Glutamatergic neuron (in vitro differentiated cells): ENCODE results near the gene TTC29. TPM values are rescaled to one million over a fixed set of nuclear protein-coding genes. Genes with fewer than 3 reads are reported as not detected.

Experiments
- DNase-seq: peaks from one replicate; pipeline ENCODE4 v3.0.0; 2022
- H3K27ac Mint-ChIP-seq: one replicate; pipeline ENCODE4 v1.8.0; 2020; ENCODE audit warnings: mild to moderate bottlenecking, mixed read lengths, inconsistent platforms; ENCODE audit not compliant: unreplicated experiment
- H3K27me3 Mint-ChIP-seq: one replicate; pipeline ENCODE4 v1.8.0; 2020; ENCODE audit warnings: mild to moderate bottlenecking, moderate library complexity, mixed read lengths, inconsistent platforms; ENCODE audit not compliant: unreplicated experiment
- H3K36me3 Mint-ChIP-seq: one replicate; pipeline ENCODE4 v1.8.0; 2020; ENCODE audit warnings: mild to moderate bottlenecking, mixed read lengths, inconsistent platforms; ENCODE audit not compliant: unreplicated experiment
- H3K4me1 Mint-ChIP-seq: one replicate; pipeline ENCODE4 v1.8.0; 2020; ENCODE audit warnings: mild to moderate bottlenecking, low read depth, mixed read lengths, inconsistent platforms; ENCODE audit not compliant: unreplicated experiment
- H3K4me3 Mint-ChIP-seq: one replicate; pipeline ENCODE4 v1.8.0; 2020; ENCODE audit warnings: mild to moderate bottlenecking, mixed read lengths, inconsistent platforms; ENCODE audit not compliant: unreplicated experiment
- H3K9me3 Mint-ChIP-seq: one replicate; pipeline ENCODE4 v1.8.0; 2020; ENCODE audit warnings: mild to moderate bottlenecking, moderate library complexity, mixed read lengths, inconsistent platforms; ENCODE audit not compliant: unreplicated experiment
- CTCF ChIP-seq: fragments of 200-600 bp; sonication (generic); IDR thresholded peaks from one replicate; pipeline ENCODE4 v1.5.0; 2021; ENCODE audit not compliant: partially characterized antibody, unreplicated experiment
- total RNA-seq: library from RNA; stranded (reverse); fragmentation: NEBNext Ultra II Directional; extraction: Animal tissue kit (Norgen Biotek cat#: 25700); gene quantifications from one replicate; pipeline ENCODE4 v1.2.1, GENCODE V29; 2021; ENCODE audit not compliant: unreplicated experiment

TTC29 gene
- total RNA-seq, 1 donor from 2014 or later = 0.44 TPM

GRCh38 chr4:146787731-146788130, 157.9 kb downstream of the TTC29 start:
- peak; percentile 13 for DNase-seq
- Mint-ChIP-seq H3K9me3 (peaks cover 2% of the 10 kb centered on the region), H3K36me3 (no peaks in the 10 kb centered on the region), H3K27ac (peak overlapping the region; percentile 65), H3K4me1 (peaks cover 17% of the 10 kb centered on the region), H3K27me3 (no peaks in the 10 kb centered on the region), H3K4me3 (no peak overlapping the region)
- TF ChIP-seq CTCF = no peak

GRCh38 chr4:146776691-146777090, 169.0 kb downstream of the TTC29 start:
- Mint-ChIP-seq H3K27ac (no peak overlapping the region), H3K27me3 (peaks cover 4% of the 10 kb centered on the region), H3K4me3 (no peak overlapping the region), H3K9me3 (no peaks in the 10 kb centered on the region), H3K36me3 (peaks cover 5% of the 10 kb centered on the region), H3K4me1 (no peaks in the 10 kb centered on the region)
- no peak for TF ChIP-seq CTCF
- DNase-seq = no peak

- Mint-ChIP-seq H3K27ac (no peak overlapping the region), H3K36me3 (peaks cover 4% of the 10 kb centered on the region), H3K4me1 (no peaks in the 10 kb centered on the region), H3K4me3 (no peak overlapping the region), H3K9me3 (peaks cover 2% of the 10 kb centered on the region), H3K27me3 (no peaks in the 10 kb centered on the region)
- no peak for DNase-seq
- TF ChIP-seq CTCF = no peak
Measured at GRCh38 chr4:146763560-146763959, 182.1 kb downstream of the TTC29 start.

GRCh38 chr4:146762016-146762415, 183.6 kb downstream of the TTC29 start:
- Mint-ChIP-seq H3K4me3 (no peak overlapping the region), H3K36me3 (peaks cover 4% of the 10 kb centered on the region), H3K27me3 (no peaks in the 10 kb centered on the region), H3K4me1 (no peaks in the 10 kb centered on the region), H3K27ac (no peak overlapping the region), H3K9me3 (peaks cover 2% of the 10 kb centered on the region)
- no peak for DNase-seq
- TF ChIP-seq CTCF = no peak

- Mint-ChIP-seq H3K36me3 (peaks cover 6% of the 10 kb centered on the region), H3K4me3 (no peak overlapping the region), H3K9me3 (peaks cover 4% of the 10 kb centered on the region), H3K27ac (no peak overlapping the region), H3K27me3 (no peaks in the 10 kb centered on the region), H3K4me1 (no peaks in the 10 kb centered on the region)
- no peak for TF ChIP-seq CTCF
- DNase-seq = no peak
Measured at GRCh38 chr4:146742416-146742815, 203.2 kb downstream of the TTC29 start.
